ENCODE measurements around the gene SLC22A3. TPM values are rescaled to one million over a fixed set of nuclear protein-coding genes. Genes with fewer than 3 reads are reported as not detected.
"Not testable (repeated sequence)": the region's sequence is repeated elsewhere in the genome, so short reads cannot be mapped to it uniquely, and the experiment has no call there.

The SLC22A3 gene
- total RNA-seq, 1 experiment from 2014 or later: 8.1 TPM

DNA sequence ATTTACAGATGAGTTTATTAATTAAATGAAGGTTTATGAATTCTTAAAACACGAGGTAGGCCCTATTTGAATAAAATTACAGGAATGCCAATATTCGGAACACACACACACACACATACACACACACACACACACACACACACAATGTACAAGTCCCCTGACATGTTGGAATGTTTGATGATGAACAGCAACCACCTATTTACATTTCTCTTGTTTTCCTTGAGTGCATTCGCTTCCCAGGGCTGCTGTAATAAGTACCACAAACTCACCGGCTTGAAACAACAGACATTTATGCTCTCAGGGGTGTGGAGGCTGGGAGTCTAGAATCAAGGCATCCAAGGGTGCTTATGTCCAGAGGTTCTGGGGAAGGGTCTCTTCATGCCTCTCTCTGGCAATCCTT, 90.3 kb downstream of the SLC22A3 start:
- intact Hi-C loops (cut with micrococcal nuclease; ENCODE audit: unreplicated experiment): no loop called here
- Mint-ChIP-seq H3K9me3 (ENCODE audit: low read depth, unreplicated experiment) (no peaks in the 10 kb centered on the region), H3K4me1 (ENCODE audit: low read depth, unreplicated experiment) (no peaks in the 10 kb centered on the region), H3K27ac (ENCODE audit: unreplicated experiment) (no peak overlapping the region), H3K27me3 (ENCODE audit: unreplicated experiment) (no peaks in the 10 kb centered on the region), H3K4me3 (ENCODE audit: low read depth, unreplicated experiment) (no peak overlapping the region), H3K36me3 (ENCODE audit: insufficient read depth, unreplicated experiment) (no peaks in the 10 kb centered on the region)
- no TSS peak for BruUV-seq (replicated peaks)
- TF ChIP-seq, protein P1, sequence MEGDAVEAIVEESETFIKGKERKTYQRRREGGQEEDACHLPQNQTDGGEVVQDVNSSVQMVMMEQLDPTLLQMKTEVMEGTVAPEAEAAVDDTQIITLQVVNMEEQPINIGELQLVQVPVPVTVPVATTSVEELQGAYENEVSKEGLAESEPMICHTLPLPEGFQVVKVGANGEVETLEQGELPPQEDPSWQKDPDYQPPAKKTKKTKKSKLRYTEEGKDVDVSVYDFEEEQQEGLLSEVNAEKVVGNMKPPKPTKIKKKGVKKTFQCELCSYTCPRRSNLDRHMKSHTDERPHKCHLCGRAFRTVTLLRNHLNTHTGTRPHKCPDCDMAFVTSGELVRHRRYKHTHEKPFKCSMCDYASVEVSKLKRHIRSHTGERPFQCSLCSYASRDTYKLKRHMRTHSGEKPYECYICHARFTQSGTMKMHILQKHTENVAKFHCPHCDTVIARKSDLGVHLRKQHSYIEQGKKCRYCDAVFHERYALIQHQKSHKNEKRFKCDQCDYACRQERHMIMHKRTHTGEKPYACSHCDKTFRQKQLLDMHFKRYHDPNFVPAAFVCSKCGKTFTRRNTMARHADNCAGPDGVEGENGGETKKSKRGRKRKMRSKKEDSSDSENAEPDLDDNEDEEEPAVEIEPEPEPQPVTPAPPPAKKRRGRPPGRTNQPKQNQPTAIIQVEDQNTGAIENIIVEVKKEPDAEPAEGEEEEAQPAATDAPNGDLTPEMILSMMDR (IDR thresholded peaks at IDR 0.05; ENCODE audit: unreplicated experiment): no peak
- CTCF ChIA-PET: no interaction called here
- DNase-seq: no peak

DNA sequence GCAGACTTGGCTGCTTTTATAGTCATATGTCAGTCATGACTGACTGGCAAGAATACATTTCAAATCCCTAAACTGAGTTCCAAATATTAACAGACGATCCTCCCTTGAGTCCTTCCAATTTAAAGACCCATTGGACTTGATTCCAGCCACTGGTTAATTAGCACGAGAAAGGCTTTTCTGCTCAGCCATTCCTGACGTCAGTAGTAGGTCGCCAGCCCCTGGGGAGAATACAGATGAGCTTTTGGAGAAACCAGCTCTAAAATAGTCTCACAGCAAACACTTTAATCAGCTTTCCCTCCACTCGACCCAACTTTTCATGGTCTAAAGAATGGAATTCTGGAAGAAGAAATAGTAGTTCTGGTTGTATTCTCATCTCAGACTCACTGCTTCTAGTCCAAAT, 91.6 kb downstream of the SLC22A3 start:
- no TSS peak for BruUV-seq (replicated peaks)
- Mint-ChIP-seq H3K27ac (ENCODE audit: unreplicated experiment) (no peak overlapping the region), H3K4me3 (ENCODE audit: low read depth, unreplicated experiment) (no peak overlapping the region), H3K27me3 (ENCODE audit: unreplicated experiment) (no peaks in the 10 kb centered on the region), H3K4me1 (ENCODE audit: low read depth, unreplicated experiment) (no peaks in the 10 kb centered on the region), H3K9me3 (ENCODE audit: low read depth, unreplicated experiment) (no peaks in the 10 kb centered on the region), H3K36me3 (ENCODE audit: insufficient read depth, unreplicated experiment) (no peaks in the 10 kb centered on the region)
- intact Hi-C loops (cut with micrococcal nuclease; ENCODE audit: unreplicated experiment): no loop called here
- TF ChIP-seq, protein P1 (IDR thresholded peaks at IDR 0.05; ENCODE audit: unreplicated experiment): no peak
- no peak for DNase-seq
- CTCF ChIA-PET: no interaction called here

DNA sequence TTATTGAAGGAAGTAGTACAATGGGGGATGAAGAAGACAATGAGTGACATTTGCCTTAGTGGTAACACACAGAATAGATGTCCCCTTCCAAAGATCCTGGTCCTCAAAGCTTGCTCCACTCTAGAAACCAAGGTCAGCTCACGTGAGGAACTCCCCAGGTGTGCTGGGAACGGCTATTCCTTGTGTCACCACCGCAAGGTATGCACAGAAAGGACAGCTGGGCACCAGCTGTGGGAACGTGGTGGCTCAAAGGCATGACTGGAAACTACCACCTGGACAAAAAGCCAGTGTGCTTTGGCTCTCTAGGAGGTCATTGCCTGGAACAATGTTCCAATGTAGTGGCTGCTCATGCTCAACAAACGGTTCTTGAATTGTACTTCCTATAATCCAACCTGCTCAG, 94.0 kb downstream of the SLC22A3 start:
- Mint-ChIP-seq H3K36me3 (ENCODE audit: insufficient read depth, unreplicated experiment) (no peaks in the 10 kb centered on the region), H3K27ac (ENCODE audit: unreplicated experiment) (no peak overlapping the region), H3K9me3 (ENCODE audit: low read depth, unreplicated experiment) (peaks cover 3% of the 10 kb centered on the region), H3K4me3 (ENCODE audit: low read depth, unreplicated experiment) (no peak overlapping the region), H3K27me3 (ENCODE audit: unreplicated experiment) (no peaks in the 10 kb centered on the region), H3K4me1 (ENCODE audit: low read depth, unreplicated experiment) (no peaks in the 10 kb centered on the region)
- BruUV-seq (replicated peaks): no TSS peak
- TF ChIP-seq, protein P1 (IDR thresholded peaks at IDR 0.05; ENCODE audit: unreplicated experiment): no peak
- CTCF ChIA-PET: no interaction called here
- intact Hi-C loops (cut with micrococcal nuclease; ENCODE audit: unreplicated experiment): no loop called here
- no peak for DNase-seq

DNA sequence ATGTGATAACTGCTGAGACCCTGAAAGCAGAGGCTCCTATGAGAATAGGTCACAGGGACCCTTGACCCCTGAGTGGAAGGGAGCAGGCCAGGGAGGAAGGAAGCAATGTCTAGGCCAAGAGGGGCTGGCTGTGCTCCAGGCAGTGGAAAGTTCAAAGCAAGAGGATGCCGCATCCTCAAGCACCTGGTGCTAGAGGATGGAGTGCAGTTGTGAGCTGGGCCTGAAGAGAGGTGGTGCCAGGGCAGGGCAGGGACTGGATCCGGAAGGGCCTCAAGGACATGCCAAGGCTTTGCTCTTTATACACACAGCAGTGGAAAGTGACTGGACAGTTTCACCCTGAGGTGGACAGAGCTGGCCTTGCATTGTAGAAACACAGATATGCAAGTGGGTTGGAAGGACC, 97.0 kb downstream of the SLC22A3 start:
- no peaks in the 10 kb centered on the region for H3K4me1 Mint-ChIP-seq (ENCODE audit: low read depth, unreplicated experiment)
- H3K9me3 Mint-ChIP-seq (ENCODE audit: low read depth, unreplicated experiment): peaks cover 5% of the 10 kb centered on the region
- no peak overlapping the region for H3K27ac Mint-ChIP-seq (ENCODE audit: unreplicated experiment)
- H3K27me3 Mint-ChIP-seq (ENCODE audit: unreplicated experiment): no peaks in the 10 kb centered on the region
- TF ChIP-seq, protein P1 (IDR thresholded peaks at IDR 0.05; ENCODE audit: unreplicated experiment): no peak
- DNase-seq: no peak
- H3K36me3 Mint-ChIP-seq (ENCODE audit: insufficient read depth, unreplicated experiment): no peaks in the 10 kb centered on the region
- no TSS peak for BruUV-seq (replicated peaks)
- CTCF ChIA-PET: no interaction called here
- intact Hi-C loops (cut with micrococcal nuclease; ENCODE audit: unreplicated experiment): no loop called here
- no peak overlapping the region for H3K4me3 Mint-ChIP-seq (ENCODE audit: low read depth, unreplicated experiment)

DNA sequence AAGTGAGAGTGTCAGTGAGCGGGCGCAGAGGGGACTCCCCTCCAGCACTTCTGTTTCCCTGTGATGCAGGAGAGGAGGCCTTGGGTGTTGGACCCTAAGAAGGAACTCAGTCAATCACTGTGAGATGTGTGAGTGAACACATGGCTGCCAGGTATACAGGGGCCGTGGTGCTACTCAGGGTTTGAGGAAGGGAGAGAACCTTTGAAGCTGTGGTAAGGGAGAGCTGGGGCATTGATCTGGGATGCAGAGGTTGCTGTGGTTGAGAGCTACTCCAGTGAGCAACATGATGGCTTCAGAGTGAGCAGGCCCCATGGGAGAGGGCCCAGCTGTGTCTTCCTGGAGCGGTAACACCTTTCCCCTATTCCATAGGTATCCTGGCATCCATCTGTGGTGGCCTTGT, 99.2 kb downstream of the SLC22A3 start:
- intact Hi-C loops (cut with micrococcal nuclease; ENCODE audit: unreplicated experiment): no loop called here
- Mint-ChIP-seq H3K9me3 (ENCODE audit: low read depth, unreplicated experiment) (peaks cover 5% of the 10 kb centered on the region), H3K27ac (ENCODE audit: unreplicated experiment) (no peak overlapping the region), H3K4me1 (ENCODE audit: low read depth, unreplicated experiment) (no peaks in the 10 kb centered on the region), H3K36me3 (ENCODE audit: insufficient read depth, unreplicated experiment) (no peaks in the 10 kb centered on the region), H3K4me3 (ENCODE audit: low read depth, unreplicated experiment) (no peak overlapping the region), H3K27me3 (ENCODE audit: unreplicated experiment) (no peaks in the 10 kb centered on the region)
- DNase-seq: no peak
- CTCF ChIA-PET: no interaction called here
- BruUV-seq (replicated peaks): no TSS peak
- TF ChIP-seq, protein P1 (IDR thresholded peaks at IDR 0.05; ENCODE audit: unreplicated experiment): no peak

DNA sequence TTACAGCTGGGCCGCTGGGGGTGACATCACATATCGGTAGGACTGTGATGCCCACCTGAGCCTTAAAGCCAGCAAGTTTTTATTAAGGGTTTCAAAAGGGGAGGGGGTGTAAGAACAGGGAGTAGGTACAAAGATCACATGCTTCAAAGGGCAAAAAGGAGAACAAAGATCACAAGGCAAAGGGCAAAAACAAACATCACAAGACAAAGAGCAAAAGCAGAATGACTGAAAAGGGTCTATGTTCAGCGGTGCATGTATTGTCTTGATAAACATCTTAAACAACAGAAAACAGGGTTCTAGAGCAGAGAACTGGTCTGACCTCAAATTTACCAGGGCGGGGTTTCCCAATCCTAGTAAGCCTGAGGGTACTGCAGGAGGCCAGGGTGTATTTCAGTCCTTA, 101.6 kb downstream of the SLC22A3 start:
- CTCF ChIA-PET; H3K4me3 Mint-ChIP-seq (ENCODE audit: low read depth, unreplicated experiment); H3K27ac Mint-ChIP-seq (ENCODE audit: unreplicated experiment); H3K36me3 Mint-ChIP-seq (ENCODE audit: insufficient read depth, unreplicated experiment); H3K27me3 Mint-ChIP-seq (ENCODE audit: unreplicated experiment); DNase-seq; H3K4me1 Mint-ChIP-seq (ENCODE audit: low read depth, unreplicated experiment); BruUV-seq (replicated peaks); intact Hi-C loops (cut with micrococcal nuclease; ENCODE audit: unreplicated experiment); H3K9me3 Mint-ChIP-seq (ENCODE audit: low read depth, unreplicated experiment): not testable (repeated sequence)
